CD8-positive, alpha-beta memory T cell (primary cell): ENCODE measurements around the gene SMPD3. TPM values are rescaled to one million over a fixed set of nuclear protein-coding genes. Genes with fewer than 3 reads are reported as not detected.
A peak's percentile ranks its signal among the peaks of the same experiment; 100 is the strongest.

Experiments used
- CTCF ChIA-PET: fragments of 350-600 bp; sonication (Branson Sonifier 250); formaldehyde crosslinking; loops from one replicate; lab custom pipeline; 2021; ENCODE audit warnings: antibody characterized with exemption; lab: Charles Lee
- POLR2A ChIA-PET: fragments of 350-600 bp; sonication (Branson Sonifier 250); formaldehyde crosslinking; loops from one replicate; lab custom pipeline; 2021; ENCODE audit warnings: antibody characterized with exemption; lab: Charles Lee
- DNase-seq, 5 donors: peaks; one replicate each; pipeline versions ENCODE4 v3.0.0 to v3.0.0-alpha.2; 2020 to 2022; ENCODE audit warnings: mixed read lengths in 1 of 5
- H3K27ac ChIP-seq: one replicate; pipeline ENCODE4 v1.7.0; 2013; ENCODE audit warnings: low read depth, mild to moderate bottlenecking, low read length, moderate library complexity
- H3K27me3 ChIP-seq: 2 replicates; pipeline ENCODE4 v1.7.0; 2013; ENCODE audit warnings: low read length, mild to moderate bottlenecking; ENCODE audit not compliant: insufficient read depth, poor library complexity, severe bottlenecking
- H3K36me3 ChIP-seq: 2 replicates; pipeline ENCODE4 v1.7.0; 2013; ENCODE audit warnings: mild to moderate bottlenecking, low read length, moderate library complexity; ENCODE audit not compliant: insufficient read depth
- H3K4me1 ChIP-seq: 2 replicates; pipeline ENCODE4 v1.7.0; 2013; ENCODE audit warnings: mild to moderate bottlenecking, low read length, moderate library complexity; ENCODE audit not compliant: insufficient read depth
- H3K4me3 ChIP-seq: 2 replicates; pipeline ENCODE4 v1.7.0; 2013; ENCODE audit warnings: mild to moderate bottlenecking, low read length
- H3K9me3 ChIP-seq: 2 replicates; pipeline ENCODE4 v1.7.0; 2013; ENCODE audit warnings: mild to moderate bottlenecking, low read length
- H3K27ac Mint-ChIP-seq, 8 donors: one replicate each; pipeline ENCODE4 v1.8.0; 2020 to 2021; ENCODE audit warnings: mixed read lengths in 8 of 8, mild to moderate bottlenecking in 6 of 8, inconsistent platforms in 3 of 8, moderate library complexity in 3 of 8
- H3K27me3 Mint-ChIP-seq, 2 donors: one replicate each; pipeline ENCODE4 v1.8.0; 2020 to 2021; ENCODE audit warnings: mixed read lengths in 2 of 2, mild to moderate bottlenecking in 1 of 2, moderate library complexity in 1 of 2
- H3K36me3 Mint-ChIP-seq, 3 donors: one replicate each; pipeline ENCODE4 v1.8.0; 2020 to 2021; ENCODE audit warnings: mixed read lengths in 3 of 3, inconsistent platforms in 1 of 3, mild to moderate bottlenecking in 1 of 3
- H3K4me1 Mint-ChIP-seq, 3 donors: one replicate each; pipeline ENCODE4 v1.8.0; 2020 to 2021; ENCODE audit warnings: mixed read lengths in 3 of 3, inconsistent platforms in 1 of 3, mild to moderate bottlenecking in 1 of 3
- H3K4me3 Mint-ChIP-seq, 7 donors: one replicate each; pipeline ENCODE4 v1.8.0; 2020 to 2021; ENCODE audit warnings: mixed read lengths in 7 of 7, mild to moderate bottlenecking in 6 of 7, moderate library complexity in 4 of 7, inconsistent platforms in 2 of 7
- H3K9me3 Mint-ChIP-seq, 5 donors: one replicate each; pipeline ENCODE4 v1.8.0; 2020 to 2022; ENCODE audit warnings: mixed read lengths in 5 of 5, mild to moderate bottlenecking in 3 of 5, moderate library complexity in 2 of 5, inconsistent platforms in 1 of 5
- polyA plus RNA-seq: library from polyadenylated mRNA; unstranded; fragments of 300-500 nt; fragmentation: Illumina TruSeq; gene quantifications from one replicate; pipeline ENCODE4 v1.2.3, GENCODE V29; 2021
- total RNA-seq, 2 experiments: library from RNA; stranded (reverse); gene quantifications; one replicate each; pipeline ENCODE4 v1.2.3, GENCODE V29; 2021

SMPD3 gene
- total and polyA plus RNA-seq, 3 experiments from 2014 or later: 0.15 to 1.6 (median 0.22) TPM

DNA sequence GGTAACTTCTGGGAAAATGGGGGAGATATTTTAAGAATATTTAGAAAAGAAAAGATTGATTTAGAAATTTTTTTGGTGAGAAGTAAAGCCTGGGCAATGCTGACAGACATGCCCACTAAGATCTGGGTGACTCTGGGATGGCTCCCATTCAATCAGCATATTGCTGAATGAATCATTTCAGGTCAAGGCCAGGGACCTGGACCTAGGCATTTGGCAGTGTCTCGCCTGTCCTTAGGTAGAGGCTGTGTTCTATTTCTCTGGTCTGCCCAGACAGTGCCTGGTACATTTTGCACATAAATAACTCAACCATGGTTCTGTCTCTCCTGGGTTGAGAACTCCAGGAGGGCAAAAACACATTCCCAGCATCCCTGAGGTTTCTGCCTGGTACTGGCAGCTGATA is 39.9 kb downstream of the SMPD3 start:
- peaks cover 8 to 18% (median 14%) of the 10 kb centered on the region in 3 donors for H3K4me1 Mint-ChIP-seq
- ChIA-PET POLR2A (no interaction called here), CTCF (interaction anchor here (0.8 to 4.0 kb wide), 2 partner anchors 12 to 112 kb away, joined by 3 to 17 read pairs; no protein-coding TSS in a partner anchor)

DNA sequence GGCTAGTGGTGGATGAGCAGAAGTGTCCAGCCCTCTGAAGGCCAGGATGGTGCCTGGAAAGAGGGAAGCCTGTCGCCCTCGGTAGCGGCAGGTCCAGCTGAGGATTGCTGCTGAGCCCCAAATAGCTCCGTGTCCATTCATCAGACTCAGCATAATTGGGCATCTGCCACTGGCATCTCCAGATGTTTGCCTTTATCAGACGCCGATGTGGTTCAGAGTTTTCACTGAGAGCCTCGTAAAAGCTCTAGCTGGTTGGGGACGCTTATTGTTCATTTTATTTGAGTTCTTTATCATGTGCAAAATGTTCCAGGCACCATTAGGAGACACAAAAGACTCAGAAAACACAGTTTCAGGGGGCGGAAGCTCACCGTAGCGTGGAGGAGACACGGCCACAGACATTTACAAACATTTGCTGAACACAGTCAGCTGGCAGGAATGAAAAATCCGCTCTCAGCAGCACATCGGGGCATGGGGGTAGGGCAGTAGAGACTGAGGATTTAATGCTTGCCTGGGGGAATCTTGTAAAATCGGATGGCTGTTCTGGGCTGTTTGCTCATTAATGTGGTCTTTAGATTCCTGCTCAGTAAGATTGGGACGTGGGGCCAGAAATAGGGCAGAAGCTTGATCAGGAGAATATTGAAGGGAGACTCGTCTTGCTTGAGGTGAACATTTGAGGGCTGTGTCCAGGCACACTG is 41.7 kb downstream of the SMPD3 start:
- POLR2A ChIA-PET: no interaction called here

More for the DNA sequence above, 39.9 kb downstream of the SMPD3 start:
- peaks cover 4 to 7% of the 10 kb centered on the region in 2 donors for H3K27me3 Mint-ChIP-seq
- H3K27me3 ChIP-seq: peaks cover 3% of the 10 kb centered on the region
- H3K27ac Mint-ChIP-seq: no peak overlapping the region
- no peak for DNase-seq
- H3K4me1 ChIP-seq: no peaks in the 10 kb centered on the region
- H3K4me3 ChIP-seq: no peak overlapping the region
- no peak overlapping the region for H3K27ac ChIP-seq
- no peaks in the 10 kb centered on the region for H3K36me3 ChIP-seq
- H3K9me3 ChIP-seq: no peaks in the 10 kb centered on the region
- no peak overlapping the region for H3K4me3 Mint-ChIP-seq
- H3K9me3 Mint-ChIP-seq: no peaks in the 10 kb centered on the region
- H3K36me3 Mint-ChIP-seq: peaks cover 0 to 6% (median 0%) of the 10 kb centered on the region in 3 donors

GRCh38 chr16:68404736-68405345 is 43.5 kb downstream of the SMPD3 start:
- peaks cover 6 to 7% of the 10 kb centered on the region in 2 donors for H3K27me3 Mint-ChIP-seq
- Histone ChIP-seq H3K27ac (no peak overlapping the region), H3K36me3 (no peaks in the 10 kb centered on the region), H3K4me3 (no peak overlapping the region), H3K4me1 (peaks cover 15% of the 10 kb centered on the region), H3K9me3 (no peaks in the 10 kb centered on the region), H3K27me3 (peaks cover 3% of the 10 kb centered on the region)
- H3K36me3 Mint-ChIP-seq: peaks cover 0 to 6% (median 0%) of the 10 kb centered on the region in 3 donors
- POLR2A ChIA-PET: no interaction called here
- no peaks in the 10 kb centered on the region for H3K9me3 Mint-ChIP-seq
- H3K4me3 Mint-ChIP-seq: no peak overlapping the region
- H3K27ac Mint-ChIP-seq: no peak overlapping the region
- peaks cover 9 to 15% (median 13%) of the 10 kb centered on the region in 3 donors for H3K4me1 Mint-ChIP-seq
- no peak for DNase-seq
- CTCF ChIA-PET: interaction anchor here (4.0 kb wide), 1 partner anchor 8 kb away, joined by 17 read pairs; no protein-coding TSS in a partner anchor

More for the DNA sequence above, 41.7 kb downstream of the SMPD3 start:
- Histone ChIP-seq H3K4me1 (no peaks in the 10 kb centered on the region), H3K27me3 (peaks cover 3% of the 10 kb centered on the region), H3K36me3 (no peaks in the 10 kb centered on the region), H3K4me3 (no peak overlapping the region), H3K27ac (no peak overlapping the region), H3K9me3 (no peaks in the 10 kb centered on the region)
- peaks cover 4 to 7% of the 10 kb centered on the region in 2 donors for H3K27me3 Mint-ChIP-seq
- H3K27ac Mint-ChIP-seq: no peak overlapping the region
- peaks cover 0 to 6% (median 0%) of the 10 kb centered on the region in 3 donors for H3K36me3 Mint-ChIP-seq
- no peak overlapping the region for H3K4me3 Mint-ChIP-seq
- CTCF ChIA-PET: interaction anchor here (1.1 to 4.0 kb wide), 5 partner anchors 10 to 114 kb away, joined by 3 to 17 read pairs (median 4); no protein-coding TSS in a partner anchor
- H3K4me1 Mint-ChIP-seq: peaks cover 6 to 13% (median 10%) of the 10 kb centered on the region in 3 donors
- H3K9me3 Mint-ChIP-seq: no peaks in the 10 kb centered on the region
- no peak for DNase-seq

DNA sequence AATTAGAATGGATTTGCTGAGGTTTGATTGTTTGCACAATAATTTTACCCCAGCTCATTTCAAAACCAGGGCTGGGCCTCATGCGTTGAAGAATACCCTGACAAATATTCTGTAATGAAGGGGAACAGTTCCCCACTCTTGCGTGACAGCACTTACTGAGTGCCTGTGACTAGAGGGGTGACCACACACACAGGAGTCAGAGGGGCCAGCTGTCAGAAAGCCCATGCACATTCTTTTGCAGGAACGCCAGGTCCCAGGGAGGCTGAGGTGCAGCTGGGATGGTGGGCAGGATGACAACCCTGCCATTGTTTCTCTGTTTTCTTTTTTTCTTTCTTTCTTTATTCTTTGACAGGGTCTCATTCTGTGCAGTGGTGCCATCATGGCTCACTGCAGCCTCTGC is 44.6 kb downstream of the SMPD3 start:
- H3K36me3 Mint-ChIP-seq: peaks cover 0 to 6% (median 0%) of the 10 kb centered on the region in 3 donors
- ChIA-PET CTCF (interaction anchor here (2.1 kb wide), 1 partner anchor 106 kb away, joined by 8 read pairs; no protein-coding TSS in a partner anchor), POLR2A (no interaction called here)
- H3K9me3 ChIP-seq: no peaks in the 10 kb centered on the region
- H3K4me1 ChIP-seq: peaks cover 17% of the 10 kb centered on the region
- H3K27ac Mint-ChIP-seq: no peak overlapping the region
- H3K4me3 Mint-ChIP-seq: no peak overlapping the region
- peaks cover 9 to 15% (median 13%) of the 10 kb centered on the region in 3 donors for H3K4me1 Mint-ChIP-seq
- H3K27me3 ChIP-seq: peaks cover 3% of the 10 kb centered on the region
- H3K4me3 ChIP-seq: no peak overlapping the region
- no peaks in the 10 kb centered on the region for H3K9me3 Mint-ChIP-seq
- no peak for DNase-seq
- H3K27me3 Mint-ChIP-seq: peaks cover 6 to 7% of the 10 kb centered on the region in 2 donors
- no peaks in the 10 kb centered on the region for H3K36me3 ChIP-seq
- H3K27ac ChIP-seq: no peak overlapping the region

DNA sequence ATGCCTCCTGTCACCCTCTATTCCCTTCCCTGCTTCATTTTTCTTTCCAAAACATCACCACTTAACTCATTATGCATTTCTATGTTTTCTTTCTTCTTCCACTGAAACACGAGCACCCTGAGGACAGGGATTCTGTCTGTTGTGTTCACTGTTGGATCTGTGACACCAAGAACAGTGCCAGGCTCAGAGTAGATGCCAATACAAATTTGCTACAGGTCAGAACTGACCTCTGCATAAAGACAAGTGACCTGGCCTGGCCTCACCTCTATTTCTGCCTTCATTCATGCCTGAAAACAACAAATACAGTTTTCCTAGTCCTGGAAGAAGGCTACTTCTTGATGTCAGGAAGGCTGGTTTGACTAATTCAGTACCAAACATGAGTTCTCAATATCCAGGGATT is 45.1 kb downstream of the SMPD3 start:
- Histone ChIP-seq H3K4me1 (peaks cover 17% of the 10 kb centered on the region), H3K27me3 (no peaks in the 10 kb centered on the region), H3K36me3 (no peaks in the 10 kb centered on the region), H3K4me3 (no peak overlapping the region), H3K9me3 (no peaks in the 10 kb centered on the region), H3K27ac (no peak overlapping the region)
- Mint-ChIP-seq H3K36me3 (peaks cover 0 to 6% (median 0%) of the 10 kb centered on the region in 3 donors), H3K4me1 (peaks cover 9 to 15% (median 13%) of the 10 kb centered on the region in 3 donors), H3K27ac (peak overlapping the region in 2 of 8 donors; percentile 3 to 45), H3K4me3 (no peak overlapping the region), H3K9me3 (no peaks in the 10 kb centered on the region), H3K27me3 (peaks cover 6 to 7% of the 10 kb centered on the region in 2 donors)
- ChIA-PET CTCF (interaction anchor here (1.0 to 2.1 kb wide), 2 partner anchors 107 to 117 kb away, joined by 4 to 8 read pairs; no protein-coding TSS in a partner anchor), POLR2A (no interaction called here)
- DNase-seq: no peak

- POLR2A ChIA-PET: no interaction called here
These were observed 45.6 kb downstream of the SMPD3 start for GRCh38 chr16:68402748-68403040.

GRCh38 chr16:68401871-68402747 is 46.2 kb downstream of the SMPD3 start:
- Mint-ChIP-seq H3K4me1 (peaks cover 9 to 18% (median 15%) of the 10 kb centered on the region in 3 donors), H3K9me3 (no peaks in the 10 kb centered on the region), H3K36me3 (peaks cover 0 to 6% (median 0%) of the 10 kb centered on the region in 3 donors), H3K4me3 (no peak overlapping the region), H3K27me3 (peaks cover 6 to 7% of the 10 kb centered on the region in 2 donors), H3K27ac (peak overlapping the region in 2 of 8 donors; percentile 8 to 24)
- Histone ChIP-seq H3K9me3 (no peaks in the 10 kb centered on the region), H3K4me1 (peaks cover 17% of the 10 kb centered on the region), H3K36me3 (no peaks in the 10 kb centered on the region), H3K27me3 (no peaks in the 10 kb centered on the region), H3K27ac (no peak overlapping the region), H3K4me3 (no peak overlapping the region)
- CTCF ChIA-PET: interaction anchor here (1.0 to 3.0 kb wide), 3 partner anchors 108 to 119 kb away, joined by 4 to 12 read pairs (median 8); no protein-coding TSS in a partner anchor
- no peak for DNase-seq
- POLR2A ChIA-PET: no interaction called here

More at GRCh38 chr16:68402748-68403040, 45.6 kb downstream of the SMPD3 start:
- Histone ChIP-seq H3K36me3 (no peaks in the 10 kb centered on the region), H3K4me3 (no peak overlapping the region), H3K9me3 (no peaks in the 10 kb centered on the region), H3K4me1 (peaks cover 17% of the 10 kb centered on the region), H3K27me3 (no peaks in the 10 kb centered on the region), H3K27ac (no peak overlapping the region)
- H3K4me1 Mint-ChIP-seq: peaks cover 9 to 15% (median 13%) of the 10 kb centered on the region in 3 donors
- H3K27ac Mint-ChIP-seq: no peak overlapping the region
- CTCF ChIA-PET: interaction anchor here (1.0 to 2.1 kb wide), 2 partner anchors 107 to 118 kb away, joined by 4 to 8 read pairs; no protein-coding TSS in a partner anchor
- H3K9me3 Mint-ChIP-seq: no peaks in the 10 kb centered on the region
- no peak for DNase-seq
- H3K27me3 Mint-ChIP-seq: peaks cover 6 to 7% of the 10 kb centered on the region in 2 donors
- peaks cover 0 to 6% (median 0%) of the 10 kb centered on the region in 3 donors for H3K36me3 Mint-ChIP-seq
- no peak overlapping the region for H3K4me3 Mint-ChIP-seq
